IPS-15b (cell line): Measurements from ENCODE around the gene BCAS3.

Experiments used
- H3K27me3 ChIP-seq: one replicate; pipeline ENCODE4 v1.6.1; 2013; ENCODE audit warnings: low read length; ENCODE audit not compliant: control insufficient read depth, insufficient read depth
- H3K36me3 ChIP-seq: one replicate; pipeline ENCODE4 v1.6.1; 2013; ENCODE audit warnings: low read length; ENCODE audit not compliant: control insufficient read depth, insufficient read depth
- H3K4me1 ChIP-seq: one replicate; pipeline ENCODE4 v1.6.1; 2013; ENCODE audit warnings: mild to moderate bottlenecking, low read length; ENCODE audit not compliant: control insufficient read depth, insufficient read depth
- H3K4me3 ChIP-seq: one replicate; pipeline ENCODE4 v1.5.1; 2013; ENCODE audit warnings: low read depth, low read length
- H3K9ac ChIP-seq: one replicate; pipeline ENCODE4 v1.6.1; 2013; ENCODE audit warnings: low read depth, mild to moderate bottlenecking, low read length
- H3K9me3 ChIP-seq: one replicate; pipeline ENCODE4 v1.6.1; 2013; ENCODE audit warnings: mild to moderate bottlenecking, low read length; ENCODE audit not compliant: control insufficient read depth, insufficient read depth

BCAS3 gene

DNA sequence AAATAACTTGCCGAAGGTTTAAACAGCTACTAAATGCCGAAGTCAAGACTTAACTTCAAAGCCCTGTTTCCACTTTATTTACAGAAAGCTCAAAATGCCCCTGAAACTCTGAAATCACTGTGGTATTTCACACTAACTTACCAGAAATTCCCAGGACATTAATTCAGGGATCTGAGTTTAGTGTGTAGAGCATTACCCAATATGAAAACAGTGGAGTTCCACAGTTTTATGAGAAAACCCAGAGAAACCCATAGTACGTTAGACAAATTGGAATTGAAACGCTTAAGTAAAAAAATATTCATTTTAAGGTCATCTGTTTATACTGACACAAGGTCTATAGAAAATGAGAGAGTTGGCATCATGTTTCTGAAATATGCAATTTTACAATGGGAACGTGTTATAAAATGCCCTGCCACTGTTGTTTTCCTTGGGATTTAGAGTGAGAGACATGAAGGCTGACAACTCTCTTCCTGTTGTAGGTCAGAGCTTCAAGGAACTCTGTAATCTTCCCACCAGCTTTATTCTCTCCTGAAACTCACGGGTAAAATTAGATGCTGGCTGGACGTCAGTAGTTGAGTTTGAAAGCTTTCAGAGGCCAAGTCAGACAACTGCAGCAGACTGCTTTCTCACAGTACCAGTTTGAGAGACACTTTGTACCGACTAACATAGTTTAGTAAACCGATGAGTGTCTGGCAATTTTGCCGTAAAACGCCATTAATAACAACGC lies 582.6 kb downstream of the BCAS3 start:
- H3K36me3 ChIP-seq, result no peaks in the 10 kb centered on the region
- H3K9ac ChIP-seq, result no peak overlapping the region
- no peaks in the 10 kb centered on the region for H3K4me1 ChIP-seq
- H3K4me3 ChIP-seq, result no peak overlapping the region
- no peaks in the 10 kb centered on the region for H3K9me3 ChIP-seq
- no peaks in the 10 kb centered on the region for H3K27me3 ChIP-seq

DNA sequence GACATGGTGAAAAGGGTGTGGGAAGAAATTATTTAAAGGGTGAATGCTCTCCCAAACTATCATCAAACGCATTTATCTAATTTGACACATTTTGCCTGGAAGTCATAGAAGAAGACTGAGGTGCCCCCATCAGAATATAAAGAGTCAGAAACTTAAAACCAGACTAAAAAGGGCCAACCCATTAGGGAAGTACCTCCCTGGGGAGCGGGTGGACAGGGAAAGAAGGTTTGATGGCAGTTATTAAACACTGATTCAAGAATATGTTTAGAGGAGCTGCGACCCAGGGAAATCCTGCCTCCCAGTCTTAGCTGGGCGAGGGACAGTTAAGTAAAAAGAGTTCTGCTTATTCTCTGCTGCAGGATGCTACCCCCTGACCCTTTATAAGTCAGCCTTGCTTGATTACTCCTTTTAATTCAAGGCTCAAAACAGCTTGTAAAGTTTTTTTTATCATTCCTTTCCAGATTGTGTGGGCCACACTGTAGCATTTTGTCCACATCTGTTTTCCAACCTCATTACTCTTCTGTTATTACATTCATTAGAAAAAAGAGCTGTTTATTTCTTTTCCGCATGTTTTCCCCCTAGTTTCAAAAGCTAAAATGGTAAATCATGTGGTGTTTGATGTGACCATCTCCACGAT lies 583.5 kb downstream of the BCAS3 start:
- no peak overlapping the region for H3K9ac ChIP-seq
- no peaks in the 10 kb centered on the region for H3K27me3 ChIP-seq
- no peaks in the 10 kb centered on the region for H3K4me1 ChIP-seq
- no peaks in the 10 kb centered on the region for H3K36me3 ChIP-seq
- H3K4me3 ChIP-seq, result no peak overlapping the region
- H3K9me3 ChIP-seq, result no peaks in the 10 kb centered on the region

DNA sequence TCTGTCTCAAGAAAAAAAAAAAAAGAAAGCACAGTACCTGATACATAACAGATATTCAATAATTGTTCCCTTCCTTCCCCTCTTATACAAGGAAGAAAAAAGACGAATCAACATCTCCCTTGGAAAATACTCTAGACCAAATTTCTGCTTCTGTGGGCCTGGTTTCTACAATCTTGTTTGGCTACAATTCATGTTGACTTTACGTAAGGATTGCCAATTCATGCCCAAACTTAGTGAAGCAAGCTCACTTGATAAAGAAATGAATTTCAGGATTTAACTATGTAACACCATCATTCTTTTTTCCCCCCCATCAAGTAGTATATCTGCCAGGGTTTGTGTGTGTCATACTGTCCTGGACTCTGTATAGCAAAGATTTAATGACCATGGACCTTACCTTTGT lies 587.7 kb downstream of the BCAS3 start:
- H3K9ac ChIP-seq, result no peak overlapping the region
- H3K36me3 ChIP-seq, result no peaks in the 10 kb centered on the region

DNA sequence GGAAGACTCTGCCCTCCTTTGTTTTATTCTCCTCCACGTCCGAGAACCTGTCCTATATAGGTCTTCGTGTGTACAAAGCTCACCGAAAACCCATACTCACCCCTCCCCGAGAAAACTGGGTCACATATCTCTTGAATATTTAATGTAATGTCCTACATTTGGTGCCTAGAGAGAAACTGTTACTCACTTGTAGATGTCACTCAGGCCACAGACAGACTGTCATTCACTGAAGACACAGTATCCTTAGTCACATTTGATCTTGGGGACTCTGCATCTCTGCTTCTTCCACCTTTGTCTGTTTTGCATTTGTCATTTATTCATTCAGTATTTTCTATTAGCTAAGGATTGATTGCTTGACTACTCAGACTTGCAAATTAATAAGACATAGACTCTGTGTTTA lies 590.2 kb downstream of the BCAS3 start:
- Histone ChIP-seq H3K9ac (no peak overlapping the region), H3K36me3 (no peaks in the 10 kb centered on the region), H3K4me1 (no peaks in the 10 kb centered on the region), H3K27me3 (no peaks in the 10 kb centered on the region), H3K9me3 (no peaks in the 10 kb centered on the region), H3K4me3 (no peak overlapping the region)

More for the DNA sequence above, 587.7 kb downstream of the BCAS3 start:
- Histone ChIP-seq H3K4me1 (no peaks in the 10 kb centered on the region), H3K4me3 (no peak overlapping the region), H3K9me3 (no peaks in the 10 kb centered on the region), H3K27me3 (no peaks in the 10 kb centered on the region)

DNA sequence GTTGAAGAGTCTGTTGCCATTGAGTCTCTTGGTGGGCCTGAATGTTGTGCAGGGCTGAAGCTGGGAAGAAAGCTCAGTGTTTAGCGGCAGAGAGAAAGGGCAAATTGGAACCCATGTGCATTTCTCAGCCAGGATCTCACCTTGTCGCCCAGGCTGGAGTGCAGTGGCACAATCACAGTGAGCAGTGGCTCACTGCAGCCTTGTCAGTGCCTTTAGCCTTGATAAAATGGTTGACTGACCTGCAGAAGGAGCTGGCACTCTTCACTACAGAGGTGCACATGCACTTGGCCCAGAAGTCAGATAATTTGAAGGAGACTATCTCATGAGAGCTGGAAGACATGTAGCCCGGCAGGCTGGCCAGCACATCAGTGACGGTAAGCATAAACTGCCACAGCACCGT lies 597.7 kb downstream of the BCAS3 start:
- no peaks in the 10 kb centered on the region for H3K4me1 ChIP-seq
- H3K9me3 ChIP-seq, result no peaks in the 10 kb centered on the region
- H3K4me3 ChIP-seq, result no peak overlapping the region
- no peak overlapping the region for H3K9ac ChIP-seq
- H3K36me3 ChIP-seq, result no peaks in the 10 kb centered on the region
- H3K27me3 ChIP-seq, result no peaks in the 10 kb centered on the region

DNA sequence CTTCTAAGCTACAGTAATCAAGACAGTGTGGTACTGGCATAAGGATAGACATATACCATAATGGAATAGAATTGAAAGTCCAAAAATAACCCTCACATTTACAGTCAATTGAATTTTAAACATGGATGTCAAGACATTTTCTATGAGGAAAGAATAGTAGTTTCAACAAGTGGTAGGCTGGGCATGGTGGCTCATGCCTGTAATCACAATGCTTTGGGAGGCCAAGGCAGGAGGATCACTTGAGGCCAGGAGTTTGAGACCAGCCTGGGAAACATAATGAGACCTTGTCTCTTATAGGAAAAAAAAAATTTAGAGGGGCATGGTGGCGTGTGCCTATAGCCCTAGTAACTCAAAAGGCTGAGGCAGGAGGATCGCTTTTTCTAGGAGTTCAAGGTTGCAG lies 599.2 kb downstream of the BCAS3 start:
- no peaks in the 10 kb centered on the region for H3K36me3 ChIP-seq
- H3K4me3 ChIP-seq, result no peak overlapping the region
- no peaks in the 10 kb centered on the region for H3K27me3 ChIP-seq
- no peaks in the 10 kb centered on the region for H3K9me3 ChIP-seq
- H3K9ac ChIP-seq, result no peak overlapping the region
- H3K4me1 ChIP-seq, result no peaks in the 10 kb centered on the region

DNA sequence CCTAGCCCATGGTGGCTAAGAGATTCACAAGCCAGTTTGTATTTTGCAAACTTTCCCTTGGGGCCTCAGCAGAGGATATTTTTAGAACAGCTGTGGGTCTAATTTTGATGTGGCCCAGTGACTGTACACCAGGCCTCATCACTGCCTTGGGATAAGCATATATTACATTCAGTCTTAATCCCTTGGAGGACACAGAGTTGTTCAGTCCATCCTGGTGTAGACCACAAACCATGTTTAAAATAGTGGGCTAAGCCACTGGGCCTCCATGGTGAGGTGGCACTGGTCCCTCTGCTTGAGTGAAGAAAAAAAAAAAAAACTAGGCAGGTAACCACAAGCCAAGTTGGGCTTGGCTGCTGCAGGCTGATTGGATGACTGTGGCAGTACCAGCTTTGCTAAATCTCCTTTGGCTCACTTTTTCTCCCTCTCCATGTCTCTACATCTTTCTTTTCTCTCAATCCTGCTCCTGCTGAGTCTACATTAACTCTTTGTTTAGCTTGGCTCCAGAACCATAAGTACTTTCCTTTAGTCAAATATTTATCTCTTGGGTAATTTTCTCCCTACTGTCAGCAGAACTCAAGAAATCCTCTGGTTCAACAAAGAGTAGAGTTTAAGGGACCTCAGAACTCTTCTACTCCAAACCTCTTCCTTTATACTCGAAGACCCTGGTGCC lies 602.0 kb downstream of the BCAS3 start:
- Histone ChIP-seq H3K9ac (no peak overlapping the region), H3K27me3 (no peaks in the 10 kb centered on the region), H3K36me3 (no peaks in the 10 kb centered on the region), H3K4me1 (no peaks in the 10 kb centered on the region), H3K9me3 (no peaks in the 10 kb centered on the region), H3K4me3 (no peak overlapping the region)

DNA sequence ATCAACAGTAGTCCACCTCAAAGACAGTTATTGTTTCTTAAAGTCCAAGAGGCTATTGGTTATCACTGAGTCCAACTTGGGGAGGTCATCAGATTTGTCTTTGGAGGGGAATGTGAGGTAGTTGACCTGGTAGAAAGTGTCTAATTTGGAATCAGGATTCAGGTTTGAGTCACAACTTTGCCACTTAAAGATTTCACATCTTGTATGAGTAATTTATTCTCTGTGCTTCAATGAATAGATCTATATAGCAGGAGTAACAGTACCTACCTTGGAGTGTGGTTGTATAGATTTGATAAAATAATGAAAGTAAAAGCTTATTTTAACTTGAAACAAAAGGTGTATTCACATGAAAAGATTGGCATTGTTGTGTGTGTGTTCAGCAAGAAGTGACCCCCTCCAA lies 602.7 kb downstream of the BCAS3 start:
- Histone ChIP-seq H3K36me3 (no peaks in the 10 kb centered on the region), H3K9me3 (no peaks in the 10 kb centered on the region), H3K9ac (no peak overlapping the region), H3K4me1 (peaks cover 5% of the 10 kb centered on the region), H3K4me3 (no peak overlapping the region), H3K27me3 (no peaks in the 10 kb centered on the region)

DNA sequence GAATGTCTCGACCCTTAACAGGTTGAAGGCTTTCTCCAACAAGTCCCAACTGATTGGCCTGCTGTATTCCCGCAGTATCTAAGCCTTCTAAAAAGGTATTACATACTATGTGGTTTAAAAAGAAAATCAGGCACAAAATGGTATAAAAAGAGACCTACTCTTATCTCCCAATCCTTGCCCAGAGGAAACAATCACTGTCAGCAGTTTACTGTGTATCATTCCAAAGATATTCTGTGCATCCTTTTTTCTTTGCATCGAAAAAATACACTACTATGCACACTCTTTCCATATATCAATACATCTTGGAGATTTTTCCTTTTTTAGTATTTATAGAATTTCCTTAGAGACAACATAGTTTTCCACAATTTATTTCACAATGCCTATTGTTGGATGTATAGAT lies 603.2 kb downstream of the BCAS3 start:
- H3K36me3 ChIP-seq, result no peaks in the 10 kb centered on the region
- H3K9me3 ChIP-seq, result no peaks in the 10 kb centered on the region
- H3K4me3 ChIP-seq, result no peak overlapping the region
- no peak overlapping the region for H3K9ac ChIP-seq
- peaks cover 10% of the 10 kb centered on the region for H3K4me1 ChIP-seq
- H3K27me3 ChIP-seq, result no peaks in the 10 kb centered on the region

DNA sequence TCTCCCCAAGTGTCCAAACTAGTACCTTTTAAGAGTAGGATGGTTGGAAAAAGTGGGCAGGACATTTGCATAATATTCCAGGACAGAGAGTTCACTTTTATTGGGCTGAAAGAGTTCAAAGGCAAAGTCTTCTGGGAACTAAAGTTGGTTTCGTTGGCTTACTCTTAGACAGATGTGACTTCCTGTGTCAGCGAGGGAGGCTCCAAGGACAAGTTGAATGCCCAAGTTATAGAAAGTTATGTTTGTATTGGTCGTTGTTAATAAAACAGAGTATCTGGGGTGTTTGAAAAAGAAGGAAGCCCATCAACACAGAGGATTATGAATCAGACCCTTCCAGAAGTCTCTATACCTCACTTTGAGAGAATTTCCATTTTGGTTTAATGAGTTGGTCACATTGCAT lies 604.7 kb downstream of the BCAS3 start:
- Histone ChIP-seq H3K4me1 (peaks cover 18% of the 10 kb centered on the region), H3K27me3 (no peaks in the 10 kb centered on the region), H3K9me3 (no peaks in the 10 kb centered on the region), H3K4me3 (no peak overlapping the region), H3K9ac (no peak overlapping the region), H3K36me3 (no peaks in the 10 kb centered on the region)

DNA sequence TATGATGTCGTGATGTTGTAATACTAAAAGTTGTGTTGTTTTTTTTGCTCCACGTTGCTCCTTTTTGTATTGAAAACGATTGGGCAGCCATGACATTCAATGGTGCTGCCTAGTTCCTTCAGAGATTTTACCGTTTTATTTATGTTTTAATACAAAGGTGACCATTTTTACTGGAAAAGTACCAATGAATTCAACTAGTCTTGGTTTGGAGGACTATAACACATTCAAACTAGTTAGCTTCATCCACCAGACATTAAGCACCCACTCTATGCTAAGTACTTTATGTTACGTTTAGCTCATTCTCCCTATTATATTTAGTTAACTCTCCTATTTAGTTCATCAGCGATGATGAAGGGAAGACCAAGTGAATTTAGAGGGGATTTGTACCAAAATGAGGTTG lies 605.4 kb downstream of the BCAS3 start:
- Histone ChIP-seq H3K9me3 (no peaks in the 10 kb centered on the region), H3K4me3 (no peak overlapping the region), H3K36me3 (no peaks in the 10 kb centered on the region), H3K4me1 (peaks cover 18% of the 10 kb centered on the region), H3K9ac (no peak overlapping the region), H3K27me3 (no peaks in the 10 kb centered on the region)

DNA sequence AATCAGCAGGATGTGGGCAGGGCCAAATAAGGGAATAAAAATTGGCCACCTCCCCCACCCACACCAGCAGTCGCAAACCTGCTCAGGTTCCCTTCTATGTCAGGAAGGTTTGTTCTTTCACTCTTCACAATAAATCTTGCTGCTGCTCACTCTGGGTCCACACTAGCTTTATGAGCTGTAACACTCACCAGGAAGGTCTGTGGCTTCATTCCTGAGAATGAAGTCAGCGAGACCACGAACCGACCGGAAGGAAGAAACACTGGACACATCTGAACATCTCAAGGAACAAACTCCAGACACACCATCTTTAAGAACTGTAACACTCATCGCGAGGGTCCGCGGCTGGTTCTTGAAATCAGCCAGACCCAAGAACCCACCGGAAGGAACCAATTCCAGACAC lies 606.5 kb downstream of the BCAS3 start:
- no peaks in the 10 kb centered on the region for H3K9me3 ChIP-seq
- H3K36me3 ChIP-seq, result no peaks in the 10 kb centered on the region
- H3K9ac ChIP-seq, result no peak overlapping the region
- H3K27me3 ChIP-seq, result peaks cover 3% of the 10 kb centered on the region
- peaks cover 18% of the 10 kb centered on the region for H3K4me1 ChIP-seq
- no peak overlapping the region for H3K4me3 ChIP-seq
